Muscle layer of duodenum (tissue), 2 donors: ENCODE data around the gene HSD17B14.
"Not testable (repeated sequence)": the region's sequence is repeated elsewhere in the genome, so short reads cannot be mapped to it uniquely, and the experiment has no call there.

Experiments used
- H3K27ac ChIP-seq: one replicate; pipeline ENCODE4 v1.7.0; 2013; ENCODE audit warnings: mild to moderate bottlenecking, low read length
- H3K27me3 ChIP-seq: one replicate; pipeline ENCODE4 v1.7.0; 2013; ENCODE audit warnings: low read depth, mild to moderate bottlenecking, control low read depth, low read length
- H3K36me3 ChIP-seq, 2 donors: one replicate each; pipeline ENCODE4 v1.7.0; 2013; ENCODE audit warnings: low read length in 2 of 2, control low read depth in 1 of 2, mild to moderate bottlenecking in 1 of 2; ENCODE audit not compliant: insufficient read depth in 2 of 2, control insufficient read depth in 1 of 2
- H3K4me1 ChIP-seq, 2 donors: one replicate each; pipeline ENCODE4 v1.7.0; 2013; ENCODE audit warnings: low read length in 2 of 2, mild to moderate bottlenecking in 2 of 2, control low read depth in 1 of 2, moderate library complexity in 1 of 2; ENCODE audit not compliant: insufficient read depth in 2 of 2, control insufficient read depth in 1 of 2
- H3K4me3 ChIP-seq, 2 donors: one replicate each; pipeline ENCODE4 v1.7.0; 2013; ENCODE audit warnings: low read length in 2 of 2, low read depth in 1 of 2, mild to moderate bottlenecking in 1 of 2
- H3K9me3 ChIP-seq, 2 donors: one replicate each; pipeline ENCODE4 v1.7.0; 2013; ENCODE audit warnings: low read length in 2 of 2, control low read depth in 1 of 2, mild to moderate bottlenecking in 1 of 2; ENCODE audit not compliant: control insufficient read depth in 1 of 2
- donor health status: healthy.

HSD17B14 gene

DNA sequence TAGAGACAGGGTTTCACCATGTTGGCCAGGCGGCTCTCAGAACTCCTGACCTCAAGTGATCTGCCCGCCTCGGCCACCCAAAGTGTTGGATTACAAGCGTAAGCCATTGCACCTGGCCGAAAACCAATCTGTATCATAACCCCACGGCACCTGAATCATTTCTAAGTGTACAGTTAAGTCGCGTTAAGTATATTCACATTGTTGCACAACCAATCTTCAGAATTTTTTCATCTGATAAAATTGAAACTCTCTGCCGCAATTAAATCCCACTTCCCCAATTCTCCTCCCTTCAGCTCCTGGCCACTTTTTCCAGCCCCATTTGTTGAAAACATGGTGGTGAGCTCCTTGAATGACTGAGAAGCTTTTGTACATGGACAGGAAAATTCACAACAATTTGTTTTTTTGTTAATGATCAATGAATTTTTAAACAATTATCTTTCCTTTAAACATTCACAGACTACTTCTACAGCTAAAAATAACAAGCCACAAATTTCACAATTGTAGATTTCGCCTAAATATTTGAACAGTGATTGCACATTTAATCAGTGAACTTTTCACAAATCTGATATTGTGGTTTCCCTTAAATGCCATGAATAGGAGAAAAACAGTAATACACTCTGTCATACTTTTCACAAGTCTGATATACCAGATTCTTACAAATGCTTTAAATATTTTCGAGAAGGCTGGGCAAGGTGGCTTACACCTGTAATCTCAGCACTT, 67.1 kb downstream of the HSD17B14 start:
- H3K9me3 ChIP-seq: no peaks in the 10 kb centered on the region
- no peak overlapping the region for H3K27ac ChIP-seq
- H3K36me3 ChIP-seq: no peaks in the 10 kb centered on the region
- H3K4me3 ChIP-seq: no peak overlapping the region
- H3K4me1 ChIP-seq: no peaks in the 10 kb centered on the region
- H3K27me3 ChIP-seq: no peaks in the 10 kb centered on the region

DNA sequence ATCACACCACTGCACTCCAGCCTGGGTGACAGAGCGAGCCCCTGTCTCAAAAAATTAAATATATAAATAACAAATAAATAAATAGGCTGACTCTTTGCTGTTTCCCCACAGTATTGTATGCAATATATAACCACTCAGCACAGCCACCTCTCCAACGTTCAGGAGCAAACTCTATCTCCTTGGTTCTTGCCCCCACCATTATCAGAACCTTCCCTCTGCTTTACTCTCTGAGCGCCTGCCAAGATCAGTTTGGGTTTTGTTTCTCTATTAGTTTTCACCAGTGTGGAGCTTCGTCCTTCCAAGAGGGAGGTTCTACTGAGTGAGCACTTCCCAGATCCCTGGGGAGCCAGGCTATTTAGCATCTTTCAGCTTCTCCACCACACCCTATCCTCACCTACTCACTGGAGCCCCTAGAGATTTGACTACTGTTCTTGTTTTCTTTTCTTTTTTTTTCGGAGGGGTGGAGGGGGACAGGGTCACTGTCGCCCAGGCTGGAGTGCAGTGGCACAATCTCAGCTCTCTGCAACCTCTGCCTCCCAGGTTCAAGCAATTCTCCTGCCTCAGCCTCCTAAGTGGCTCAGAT, 68.0 kb downstream of the HSD17B14 start:
- not testable (repeated sequence) for H3K36me3 ChIP-seq, H3K27me3 ChIP-seq, H3K4me3 ChIP-seq, H3K4me1 ChIP-seq, H3K9me3 ChIP-seq, H3K27ac ChIP-seq

DNA sequence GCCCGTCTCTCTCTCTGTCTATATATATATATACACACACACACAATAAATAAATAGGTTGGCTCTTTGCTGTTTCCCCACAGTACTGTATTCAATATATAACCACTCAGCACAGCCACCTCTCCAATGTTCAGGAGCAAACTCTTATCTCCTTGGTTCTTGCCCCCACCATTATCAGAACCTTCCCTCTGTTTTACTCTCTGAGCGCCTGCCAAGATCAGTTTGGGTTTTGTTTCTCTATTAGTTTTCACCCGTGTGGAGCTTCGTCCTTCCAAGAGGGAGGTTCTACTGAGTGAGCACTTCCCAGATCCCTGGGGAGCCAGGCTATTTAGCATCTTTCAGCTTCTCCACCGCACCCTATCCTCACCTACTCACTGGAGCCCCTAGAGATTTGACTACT, 70.5 kb downstream of the HSD17B14 start:
- not testable (repeated sequence) for H3K27ac ChIP-seq, H3K4me3 ChIP-seq, H3K27me3 ChIP-seq, H3K36me3 ChIP-seq, H3K4me1 ChIP-seq, H3K9me3 ChIP-seq
